Sciatic nerve (tissue), 2 donors: Measurements from ENCODE around the gene HSF2. TPM values are rescaled to one million over a fixed set of nuclear protein-coding genes. Genes with fewer than 3 reads are reported as not detected.

Source experiments
- ATAC-seq: fragments of 200-7000 bp; cut with Tn5 transposase; one replicate; pipeline ENCODE4 v1.9.1; 2020; ENCODE audit warnings: mild to moderate bottlenecking, moderate library complexity
- DNase-seq: peaks from one replicate; pipeline ENCODE4 v3.0.0-alpha.2; 2020; ENCODE audit warnings: low spot score
- intact Hi-C: fragments of 100-400 bp; cut with DNase I; formaldehyde crosslinking; loops from one replicate; pipeline ENCODE4 v1.14.2; 2022
- total RNA-seq: library from RNA; stranded (reverse); fragmentation: NEBNext Ultra II Directional; extraction: Animal tissue kit (Norgen Biotek cat#: 25700); gene quantifications from one replicate; pipeline ENCODE4 v1.2.1, GENCODE V29; 2021
- donor health status: DM: no; HTN: no; CAD: no.
- donor health status: DM: no; HTN: no; CAD: no.

Gene HSF2, protein sequence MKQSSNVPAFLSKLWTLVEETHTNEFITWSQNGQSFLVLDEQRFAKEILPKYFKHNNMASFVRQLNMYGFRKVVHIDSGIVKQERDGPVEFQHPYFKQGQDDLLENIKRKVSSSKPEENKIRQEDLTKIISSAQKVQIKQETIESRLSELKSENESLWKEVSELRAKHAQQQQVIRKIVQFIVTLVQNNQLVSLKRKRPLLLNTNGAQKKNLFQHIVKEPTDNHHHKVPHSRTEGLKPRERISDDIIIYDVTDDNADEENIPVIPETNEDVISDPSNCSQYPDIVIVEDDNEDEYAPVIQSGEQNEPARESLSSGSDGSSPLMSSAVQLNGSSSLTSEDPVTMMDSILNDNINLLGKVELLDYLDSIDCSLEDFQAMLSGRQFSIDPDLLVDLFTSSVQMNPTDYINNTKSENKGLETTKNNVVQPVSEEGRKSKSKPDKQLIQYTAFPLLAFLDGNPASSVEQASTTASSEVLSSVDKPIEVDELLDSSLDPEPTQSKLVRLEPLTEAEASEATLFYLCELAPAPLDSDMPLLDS
- 16.1 TPM for total RNA-seq

DNA sequence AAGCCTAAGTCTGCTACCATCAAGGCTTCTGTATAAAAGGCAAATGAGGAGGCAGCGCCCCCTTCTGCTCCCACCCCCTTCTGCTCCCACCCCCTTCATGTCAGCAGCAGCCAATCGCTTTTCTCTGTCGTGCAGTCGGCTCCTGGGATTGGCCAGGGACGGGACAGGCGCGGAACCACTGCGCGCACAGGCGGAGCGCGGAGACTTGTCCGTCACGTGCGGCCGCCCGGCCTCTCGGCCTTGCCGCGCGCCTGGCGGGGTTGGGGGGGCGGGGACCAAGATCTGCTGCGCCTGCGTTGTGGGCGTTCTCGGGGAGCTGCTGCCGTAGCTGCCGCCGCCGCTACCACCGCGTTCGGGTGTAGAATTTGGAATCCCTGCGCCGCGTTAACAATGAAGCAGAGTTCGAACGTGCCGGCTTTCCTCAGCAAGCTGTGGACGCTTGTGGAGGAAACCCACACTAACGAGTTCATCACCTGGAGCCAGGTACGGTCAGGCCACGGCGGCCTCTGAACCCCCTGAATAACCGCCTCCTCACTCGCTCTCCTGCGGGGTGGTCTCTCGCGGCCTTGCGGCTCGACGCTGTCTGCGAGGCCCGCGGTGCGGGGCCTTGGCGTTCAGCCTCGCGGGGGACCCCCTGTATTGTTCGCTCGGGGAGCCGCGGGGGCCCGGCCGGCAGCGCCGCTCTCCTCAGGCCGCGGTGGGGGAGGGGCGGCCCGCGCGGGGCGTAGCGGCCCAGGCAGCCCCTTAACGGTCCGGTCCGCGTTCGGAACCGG is at the start of gene HSF2:
Gene HSF2, plus strand, starts transcription at position 305 of the 773 bp plus-strand sequence. Its CDS starts 86 bp downstream, at position 391.
- intact Hi-C loops, result no loop called here
- peak; percentile 100 for ATAC-seq
- DNase-seq, result peak; percentile 96

DNA sequence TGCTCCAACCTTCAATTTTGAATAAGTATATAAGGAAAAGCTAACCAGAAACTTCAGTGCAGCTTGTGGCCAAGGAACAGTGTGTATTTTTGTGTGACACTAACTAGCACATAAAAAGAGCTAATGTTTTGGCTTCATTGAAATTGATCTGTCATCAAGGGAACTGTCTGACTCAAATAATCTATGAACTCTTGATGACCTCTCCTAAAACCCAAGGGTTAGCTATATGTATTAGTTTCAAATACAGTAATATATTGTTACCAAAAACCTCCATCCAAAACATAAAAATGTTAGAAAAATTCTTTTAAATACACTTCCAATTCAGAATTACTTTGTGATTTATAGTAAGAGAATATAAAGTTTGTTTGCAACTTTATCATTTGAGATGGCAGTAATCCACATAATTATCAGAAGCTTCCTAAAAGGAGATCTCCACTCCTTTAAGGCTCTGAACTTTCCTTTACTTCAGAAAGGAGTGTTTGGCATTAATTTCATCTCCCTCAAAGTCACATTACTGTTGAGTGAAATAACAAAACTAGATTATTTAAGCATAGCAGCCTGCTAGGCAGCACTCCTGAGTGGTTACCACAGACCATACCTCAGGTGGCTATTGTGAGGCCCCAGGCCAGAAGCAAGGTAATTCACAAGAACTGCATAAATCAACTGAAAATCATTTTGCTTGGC is 46.3 kb upstream of the HSF2 start:
- ATAC-seq, result no peak
- intact Hi-C loops, result no loop called here

DNA sequence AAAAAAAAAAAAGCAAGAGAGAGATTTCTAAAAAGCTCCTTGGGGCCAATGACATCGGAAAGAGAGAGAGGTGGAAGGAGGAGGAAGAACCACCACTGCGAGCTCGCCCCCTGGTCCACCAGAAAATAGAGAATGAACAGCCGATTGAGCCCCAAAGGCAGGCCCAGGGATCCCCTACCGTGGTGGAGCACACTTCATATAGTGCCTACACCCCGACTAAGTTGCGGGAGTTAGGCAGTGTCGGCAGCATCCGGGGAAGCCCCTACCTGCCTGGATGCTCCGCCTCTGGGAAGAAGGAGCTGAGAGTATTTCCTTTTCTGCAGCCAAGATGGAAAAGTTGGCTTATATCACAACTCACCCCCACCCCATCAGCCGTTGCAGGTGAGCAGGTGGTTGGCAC is 38.6 kb upstream of the HSF2 start:
- intact Hi-C loops, result no loop called here
- DNase-seq (no peak), ATAC-seq (no peak)

More for the DNA sequence above, 46.3 kb upstream of the HSF2 start:
- no peak for DNase-seq

GRCh38 chr6:122361314-122361979 is 38.0 kb upstream of the HSF2 start:
- DNase-seq, result no peak
- ATAC-seq, result no peak
- intact Hi-C loops, result no loop called here

GRCh38 chr6:122363769-122364483 is 35.5 kb upstream of the HSF2 start:
- no peak for DNase-seq
- ATAC-seq, result no peak
- intact Hi-C loops, result no loop called here

DNA sequence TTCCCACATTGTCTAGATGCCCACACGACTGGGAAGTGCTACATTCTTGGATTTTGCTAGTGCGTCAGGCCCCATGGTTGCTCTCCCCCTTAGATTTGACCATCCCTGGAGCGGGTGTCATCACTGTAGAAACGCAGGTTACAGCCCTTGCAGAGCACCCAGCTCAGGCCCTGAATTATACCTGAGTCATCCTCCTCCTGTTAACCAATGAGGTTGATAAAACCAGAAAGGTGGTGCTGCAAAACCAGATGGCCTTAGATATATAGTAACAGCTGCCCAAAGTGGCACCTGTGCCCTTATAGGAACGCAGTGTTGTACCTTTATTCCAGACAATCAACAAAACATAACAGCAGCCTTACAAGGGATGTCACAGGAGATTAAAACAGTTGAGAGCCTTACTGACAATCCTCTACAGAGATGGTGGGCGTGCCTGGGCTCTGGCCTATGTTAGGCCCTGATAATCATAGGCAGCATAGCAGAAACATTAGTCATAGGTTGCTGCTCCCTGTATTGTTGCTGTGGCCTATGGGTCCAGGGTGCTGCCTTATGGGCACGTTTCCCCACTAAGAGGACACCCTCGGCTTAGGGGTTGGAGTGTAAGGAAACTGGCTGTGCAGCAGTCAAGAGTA is 33.6 kb upstream of the HSF2 start:
- intact Hi-C loops, result no loop called here
- ATAC-seq (peak; percentile 8), DNase-seq (no peak)

DNA sequence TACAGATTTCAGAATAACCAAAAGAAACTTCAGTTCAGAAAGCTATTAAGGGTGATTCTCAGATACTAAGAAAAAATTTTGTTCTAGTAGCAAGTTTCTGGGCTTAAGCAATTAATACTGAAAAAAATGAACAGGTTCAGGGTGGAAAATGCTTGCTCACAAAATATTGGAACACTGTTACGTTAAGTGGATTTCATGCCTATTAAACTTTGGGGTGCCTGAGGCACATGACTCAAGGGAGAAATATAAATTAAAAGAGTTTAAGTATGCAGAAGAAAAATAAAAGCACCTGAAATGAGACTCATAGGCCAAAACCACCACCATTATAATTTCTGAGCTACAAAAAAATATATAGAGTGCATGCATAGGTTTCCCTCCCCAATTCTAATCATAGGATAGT is 32.3 kb upstream of the HSF2 start:
- intact Hi-C loops, result no loop called here
- DNase-seq (no peak), ATAC-seq (no peak)

GRCh38 chr6:122369536-122369935 is 29.9 kb upstream of the HSF2 start:
- DNase-seq (no peak), ATAC-seq (no peak)
- intact Hi-C loops, result no loop called here

DNA sequence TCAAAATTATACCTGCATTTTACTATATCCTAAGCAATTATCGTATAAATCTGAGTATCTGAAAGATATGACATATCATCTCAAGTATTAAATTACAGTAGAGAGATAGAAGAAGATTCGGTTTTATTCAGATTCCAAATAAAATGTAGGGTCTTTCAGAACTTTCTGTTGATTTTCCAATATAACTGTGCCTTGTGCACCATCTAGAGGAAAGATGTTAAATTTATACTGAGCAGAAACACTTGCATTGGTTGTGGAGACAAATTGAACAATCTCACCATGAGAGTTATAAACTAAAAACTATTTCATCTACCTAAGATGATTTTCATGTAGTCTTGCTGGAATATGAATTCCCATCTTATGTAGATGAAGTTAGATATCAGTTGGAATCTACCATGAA is 26.8 kb upstream of the HSF2 start:
- intact Hi-C loops, result no loop called here
- DNase-seq (no peak), ATAC-seq (no peak)

DNA sequence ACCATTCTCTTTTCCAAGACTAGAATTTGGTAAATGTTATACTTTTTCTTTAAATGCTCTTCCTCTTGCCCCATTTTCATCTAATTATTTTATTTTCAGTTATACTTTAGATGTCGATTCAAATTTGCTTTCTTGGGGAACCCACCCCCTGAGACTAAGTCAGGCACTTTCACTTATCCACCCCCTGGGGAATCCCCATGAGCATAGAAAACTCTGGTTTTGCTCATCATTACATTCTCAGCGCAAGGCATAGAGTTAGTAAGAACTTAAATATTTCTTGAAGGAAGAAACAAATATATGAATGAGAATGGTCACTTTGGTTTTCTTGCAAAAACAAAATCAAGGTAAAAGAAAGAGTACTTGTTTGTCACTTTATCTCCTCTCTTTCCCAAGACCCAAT is 25.1 kb upstream of the HSF2 start:
- ATAC-seq, result no peak
- DNase-seq, result no peak
- intact Hi-C loops, result no loop called here

DNA sequence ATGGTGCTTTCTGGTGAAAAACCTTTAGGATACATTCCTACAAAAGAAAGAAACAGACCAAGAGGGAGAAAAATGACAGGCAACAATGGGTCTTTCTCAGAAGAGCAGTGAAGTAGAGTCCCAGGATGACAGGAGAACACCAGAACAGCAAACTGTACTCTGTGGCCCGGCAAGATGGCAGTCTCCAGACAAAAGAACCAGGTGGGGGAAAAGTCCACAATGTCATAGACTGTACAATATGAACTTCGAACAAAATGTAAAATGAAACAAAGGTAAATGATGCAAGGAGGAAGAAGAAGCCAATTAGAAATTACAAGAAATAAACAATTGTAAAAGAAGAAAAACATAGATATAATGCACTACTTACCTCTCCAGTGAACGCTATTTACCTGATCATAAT is 23.2 kb upstream of the HSF2 start:
- intact Hi-C loops, result no loop called here
- no peak for ATAC-seq
- no peak for DNase-seq

DNA sequence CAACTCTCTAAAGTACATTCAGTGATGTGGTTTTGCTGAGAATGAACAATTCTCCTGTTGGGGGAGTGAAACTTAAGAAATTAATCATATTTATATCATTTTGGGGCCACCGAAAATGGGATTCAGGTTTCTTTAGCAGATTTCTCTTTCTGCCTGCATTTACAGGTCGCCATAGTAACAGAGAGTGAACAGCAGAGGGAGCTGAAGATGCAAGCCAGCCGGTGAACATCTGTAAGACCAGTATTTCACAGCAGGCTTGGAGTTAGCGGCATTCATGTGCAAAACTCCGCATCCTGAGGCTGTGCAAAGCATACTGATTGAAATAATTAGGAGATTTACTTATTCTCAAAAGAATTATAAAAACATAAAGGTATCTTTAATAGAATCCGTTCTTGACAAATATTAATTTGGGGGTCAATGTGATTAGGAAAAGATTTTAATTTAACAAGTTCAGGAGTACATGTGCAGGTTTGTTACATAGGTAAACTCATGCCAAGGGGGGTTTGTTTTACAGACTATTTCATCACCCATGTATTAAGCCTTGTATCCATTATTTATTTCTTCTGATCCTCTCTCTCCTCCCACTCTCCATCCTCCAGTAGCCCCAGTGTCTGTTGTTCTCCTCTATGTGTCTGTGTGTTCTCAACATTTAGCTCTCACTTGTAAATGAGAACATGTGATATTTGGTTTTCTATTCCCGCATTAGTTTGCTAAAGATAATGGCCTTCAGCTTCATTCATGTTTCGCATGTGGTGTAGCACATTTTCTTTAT is 17.8 kb upstream of the HSF2 start:
- intact Hi-C loops, result no loop called here
- DNase-seq, result no peak
- ATAC-seq, result peak; percentile 89

DNA sequence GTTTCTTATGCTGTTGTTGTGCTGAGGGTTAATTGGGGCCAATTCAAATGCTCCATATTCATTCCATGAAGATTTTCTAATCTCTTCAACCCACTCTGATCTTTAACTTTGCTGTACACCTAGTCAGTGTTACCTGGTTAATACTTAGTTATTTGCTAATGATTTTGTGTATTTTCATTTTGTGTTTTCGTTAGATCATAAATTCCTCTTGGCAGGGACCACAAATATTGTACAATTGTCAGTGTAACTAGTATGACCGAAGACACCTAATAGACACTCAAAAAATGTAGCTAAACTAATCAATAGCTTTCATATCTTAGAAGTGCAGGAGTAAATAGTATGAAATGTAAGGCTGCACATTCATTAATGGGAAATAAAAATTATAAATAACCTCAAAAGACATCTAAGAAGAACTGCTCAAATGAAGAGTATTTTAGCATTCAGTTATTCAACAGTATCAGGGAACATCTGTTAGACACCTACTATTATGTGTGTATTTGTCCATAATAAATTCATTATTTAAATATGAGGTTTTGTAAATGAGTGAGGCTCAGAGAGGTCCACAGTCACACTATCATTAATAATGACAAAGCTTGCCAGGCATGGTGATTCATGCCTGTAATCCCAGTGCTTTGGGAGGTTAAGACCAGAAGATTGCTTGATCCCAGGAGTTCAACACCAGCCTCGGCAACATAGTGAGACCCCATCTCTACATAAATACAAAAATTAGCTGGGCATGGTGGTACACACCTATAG is 13.4 kb upstream of the HSF2 start:
- no peak for ATAC-seq
- DNase-seq, result no peak
- intact Hi-C loops, result no loop called here

- ATAC-seq (no peak), DNase-seq (no peak)
- intact Hi-C loops, result no loop called here
Measured at GRCh38 chr6:122388945-122389344, 10.5 kb upstream of the HSF2 start.

GRCh38 chr6:122389704-122390372 is 9.6 kb upstream of the HSF2 start:
- intact Hi-C loops, result no loop called here
- ATAC-seq (no peak), DNase-seq (no peak)
